SK-N-SH (cell line): ENCODE results near the gene WBP2. TPM values are rescaled to one million over a fixed set of nuclear protein-coding genes. Genes with fewer than 3 reads are reported as not detected.

Experiments used
- CTCF ChIA-PET: fragments of 300-600, 350-600 bp; formaldehyde crosslinking; extraction: SDS; loops from one replicate; lab custom pipeline; 2021; lab: Yijun Ruan, JAX
- POLR2A ChIA-PET: fragments of 350-600 bp; sonication (Branson Sonifier 250); formaldehyde crosslinking; extraction: SDS; loops from one replicate; lab custom pipeline; 2020; ENCODE audit warnings: antibody characterized with exemption, inconsistent platforms; lab: Yijun Ruan, JAX
- DNase-seq: peaks from one replicate; pipeline ENCODE4 v3.0.0; 2012
- H2AFZ ChIP-seq: fragments of 200-600 bp; sonication (generic); 2 replicates; pipeline ENCODE4 v1.8.1; 2016; ENCODE audit warnings: antibody characterized with exemption, mild to moderate bottlenecking, low read depth
- H3F3A ChIP-seq: fragments of 200-600 bp; sonication (generic); replicated peaks from 2 replicates; pipeline ENCODE3; 2016; ENCODE audit warnings: antibody characterized with exemption, mild to moderate bottlenecking; ENCODE audit not compliant: insufficient read depth
- H3K27ac ChIP-seq, 2 experiments: fragments of 200-500 bp in 1 of 2; fragments of 200-600 bp in 1 of 2; sonication (Bioruptor generic) in 1 of 2; sonication (generic), shearing (Covaris generic) in 1 of 2; 2 replicates each; pipeline versions ENCODE4 v1.5.1 to v1.6.1; 2014 to 2016; ENCODE audit warnings: low read depth in 2 of 2, inconsistent platforms in 1 of 2, low read length in 1 of 2, mild to moderate bottlenecking in 1 of 2, mixed read lengths in 1 of 2
- H3K27me3 ChIP-seq: fragments of 200-600 bp; sonication (generic), shearing (Covaris generic); 2 replicates; pipeline ENCODE4 v1.6.1; 2016; ENCODE audit warnings: mixed run types; ENCODE audit not compliant: insufficient read depth
- H3K36me3 ChIP-seq, 2 experiments: fragments of 200-500 bp in 1 of 2; fragments of 200-600 bp in 1 of 2; sonication (Bioruptor generic) in 1 of 2; sonication (generic) in 1 of 2; replicated peaks in 1 of 2; 2 replicates each; pipeline versions ENCODE3 to v1.5.1; 2014 to 2016; ENCODE audit warnings: low read length in 1 of 2, mild to moderate bottlenecking in 1 of 2; ENCODE audit not compliant: insufficient read depth in 2 of 2, control insufficient read depth in 1 of 2
- H3K4me1 ChIP-seq, 2 experiments: fragments of 200-500 bp in 1 of 2; fragments of 200-600 bp in 1 of 2; sonication (Bioruptor generic) in 1 of 2; sonication (generic), shearing (Covaris generic) in 1 of 2; 2 replicates each; pipeline versions ENCODE4 v1.5.1 to v1.6.1; 2014 to 2016; ENCODE audit warnings: low read depth in 1 of 2, low read length in 1 of 2, mixed run types in 1 of 2; ENCODE audit not compliant: insufficient read depth in 2 of 2, control insufficient read depth in 1 of 2
- H3K4me2 ChIP-seq: fragments of 200-600 bp; sonication (generic), shearing (Covaris generic); 2 replicates; pipeline ENCODE4 v1.6.1; 2017; ENCODE audit warnings: mixed run types
- H3K4me3 ChIP-seq, 2 experiments: fragments of 200-500 bp in 1 of 2; fragments of 200-600 bp in 1 of 2; sonication (Bioruptor generic) in 1 of 2; sonication (generic), shearing (Covaris generic) in 1 of 2; 2 replicates each; pipeline versions ENCODE4 v1.5.1 to v1.8.1; 2014 to 2016; ENCODE audit warnings: low read depth in 2 of 2, inconsistent platforms in 1 of 2, low read length in 1 of 2, mild to moderate bottlenecking in 1 of 2, mixed read lengths in 1 of 2, moderate library complexity in 1 of 2
- H3K79me2 ChIP-seq: fragments of 200-600 bp; sonication (generic); 2 replicates; pipeline ENCODE4 v1.8.1; 2017; ENCODE audit warnings: mild to moderate bottlenecking; ENCODE audit not compliant: insufficient read depth
- H3K9ac ChIP-seq: fragments of 200-600 bp; sonication (generic); 2 replicates; pipeline ENCODE4 v1.6.1; 2017; ENCODE audit warnings: mixed run types
- H3K9me2 ChIP-seq: fragments of 200-600 bp; sonication (generic); 2 replicates; pipeline ENCODE4 v1.6.1; 2017; ENCODE audit warnings: mixed run types
- H3K9me3 ChIP-seq: fragments of 200-600 bp; sonication (generic); 2 replicates; pipeline ENCODE4 v1.6.1; 2017; ENCODE audit warnings: mixed run types, mild to moderate bottlenecking, moderate library complexity
- H4K20me1 ChIP-seq: fragments of 200-600 bp; sonication (generic); 2 replicates; pipeline ENCODE4 v1.6.1; 2017; ENCODE audit warnings: mild to moderate bottlenecking, mixed run types; ENCODE audit not compliant: insufficient read depth
- CHD2 ChIP-seq: fragments of 150-350 bp; IDR thresholded peaks from 2 replicates; pipeline ENCODE4 v1.6.1; 2018; ENCODE audit warnings: low read length; ENCODE audit not compliant: partially characterized antibody
- ELF1 ChIP-seq: IDR thresholded peaks from 2 replicates; pipeline ENCODE4 v1.4.0; 2012
- EP300 ChIP-seq, 2 experiments: IDR thresholded peaks; 2 replicates each; pipeline versions ENCODE4 v1.4.0 to v1.6.1; 2012; ENCODE audit warnings: borderline replicate concordance in 1 of 2, low read depth in 1 of 2, low read length in 1 of 2
- FOXJ3 ChIP-seq: sonication (generic); formaldehyde crosslinking; IDR thresholded peaks from 2 replicates; pipeline ENCODE4 v1.5.1; 2020; ENCODE audit warnings: mild to moderate bottlenecking, missing genetic modification reagents
- FOXM1 ChIP-seq: IDR thresholded peaks from 2 replicates; pipeline ENCODE4 v1.4.0; 2012; ENCODE audit warnings: low read depth, mild to moderate bottlenecking
- GATA2 ChIP-seq: sonication (generic); formaldehyde crosslinking; IDR thresholded peaks from 2 replicates; pipeline ENCODE4 v1.5.0; 2020; ENCODE audit warnings: mild to moderate bottlenecking, missing genetic modification reagents
- JUND ChIP-seq: IDR thresholded peaks from 2 replicates; pipeline ENCODE4 v1.4.0; 2012
- MAX ChIP-seq: IDR thresholded peaks from 2 replicates; pipeline ENCODE4 v1.4.0; 2012; ENCODE audit warnings: low read depth
- MEF2A ChIP-seq: IDR thresholded peaks from 2 replicates; pipeline ENCODE4 v1.4.0; 2012; ENCODE audit warnings: low read depth, borderline replicate concordance
- MXI1 ChIP-seq: IDR thresholded peaks from 2 replicates; pipeline ENCODE4 v1.6.1; 2012; ENCODE audit warnings: mild to moderate bottlenecking, low read depth, low read length, improper control_type of control experiment
- NFIC ChIP-seq: IDR thresholded peaks from 2 replicates; pipeline ENCODE4 v1.4.0; 2012; ENCODE audit warnings: borderline replicate concordance
- RXRA ChIP-seq: IDR thresholded peaks from 2 replicates; pipeline ENCODE4 v1.4.0; 2012; ENCODE audit warnings: low read depth, mild to moderate bottlenecking, borderline replicate concordance
- SIN3A ChIP-seq: IDR thresholded peaks from 2 replicates; pipeline ENCODE4 v1.6.1; 2012; ENCODE audit warnings: low read depth, mild to moderate bottlenecking, low read length, moderate library complexity, borderline replicate concordance
- TAF1 ChIP-seq: IDR thresholded peaks from 2 replicates; pipeline ENCODE4 v1.6.1; 2012; ENCODE audit warnings: low read depth, mild to moderate bottlenecking, low read length, moderate library complexity, borderline replicate concordance
- TEAD4 ChIP-seq: IDR thresholded peaks from 2 replicates; pipeline ENCODE4 v1.4.0; 2012; ENCODE audit warnings: mild to moderate bottlenecking, borderline replicate concordance; ENCODE audit not compliant: insufficient read depth
- USF1 ChIP-seq: IDR thresholded peaks from 2 replicates; pipeline ENCODE4 v1.4.0; 2012; ENCODE audit warnings: low read depth, borderline replicate concordance
- USF2 ChIP-seq: fragments of 150-350 bp; IDR thresholded peaks from 2 replicates; pipeline ENCODE4 v1.6.1; 2017; ENCODE audit warnings: antibody characterized with exemption, low read length, low read depth, borderline replicate concordance
- ZBTB33 ChIP-seq: IDR thresholded peaks from 2 replicates; pipeline ENCODE4 v1.4.0; 2012; ENCODE audit warnings: low read depth, borderline replicate concordance
- WGBS: methylation state at CpG from one replicate; pipeline ENCODE4 v1.1.6; 2017; ENCODE audit warnings: low lambda C conversion rate; 5-methylcytosine and 5-hydroxymethylcytosine counted together
- polyA plus RNA-seq, 3 experiments: library from polyadenylated mRNA; depleted of rRNA; stranded (reverse); fragments of >200 nt; gene quantifications; 2 replicates each; pipeline ENCODE4 v1.2.3, GENCODE V29; 2012

Gene WBP2
- polyA plus RNA-seq, 1 of the 3 experiments (the other 2 are of a cell fraction), result 55.8 TPM

GRCh38 chr17:75894049-75894733 is 39.1 kb upstream of the WBP2 start:
- H3F3A ChIP-seq, result peaks cover 27% of the 10 kb centered on the region
- no peak overlapping the region for H3K4me3 ChIP-seq
- POLR2A ChIA-PET, result interaction anchor here (0.5 to 1.6 kb wide), 5 partner anchors 9 to 115 kb away, joined by 3 to 6 read pairs (median 4); partner anchors contain the start of gene TRIM47
- WGBS, result 94% methylated on average over 22 of the region's 22 CpGs
- H3K27ac ChIP-seq, result no peak overlapping the region
- no peaks in the 10 kb centered on the region for H3K9me2 ChIP-seq
- H3K79me2 ChIP-seq, result peaks cover 32% of the 10 kb centered on the region
- no peak for DNase-seq
- no peak overlapping the region for H3K9ac ChIP-seq
- CTCF ChIA-PET, result interaction anchor here (0.9 to 16.0 kb wide), 7 partner anchors 10 to 112 kb away, joined by 3 to 214 read pairs (median 24); partner anchors contain the start of genes FBF1, MRPL38 and TRIM47
- no peak overlapping the region for H2AFZ ChIP-seq
- no peak for TF ChIP-seq TAF1
- TF ChIP-seq USF1, result no peak
- no peak for TF ChIP-seq USF2
- no peak for TF ChIP-seq MEF2A
- peaks cover 9 to 13% of the 10 kb centered on the region in 2 experiments; a peak in 3 of 4 replicates for H3K4me1 ChIP-seq
- H3K27me3 ChIP-seq, result no peaks in the 10 kb centered on the region
- H4K20me1 ChIP-seq, result no peaks in the 10 kb centered on the region
- peaks cover 4 to 29% of the 10 kb centered on the region in 2 experiments for H3K36me3 ChIP-seq
- no peaks in the 10 kb centered on the region for H3K9me3 ChIP-seq
- H3K4me2 ChIP-seq, result peak overlapping the region; percentile 94; the same call in 1 of the 2 replicates

- no peaks in the 10 kb centered on the region for H3K9me2 ChIP-seq
- peaks cover 32% of the 10 kb centered on the region for H3K79me2 ChIP-seq
- no peaks in the 10 kb centered on the region for H3K27me3 ChIP-seq
- H2AFZ ChIP-seq, result no peak overlapping the region
- 95% methylated on average over 17 of the region's 18 CpGs for WGBS
- no peak overlapping the region for H3K9ac ChIP-seq
- H3K4me2 ChIP-seq, result no peak overlapping the region
- H3K27ac ChIP-seq, result no peak overlapping the region
- H3K9me3 ChIP-seq, result no peaks in the 10 kb centered on the region
- H4K20me1 ChIP-seq, result no peaks in the 10 kb centered on the region
- POLR2A ChIA-PET, result interaction anchor here (1.0 to 1.5 kb wide), 3 partner anchors 14 to 115 kb away, joined by 3 to 4 read pairs (median 4); no protein-coding TSS in a partner anchor
- peaks cover 33% of the 10 kb centered on the region for H3F3A ChIP-seq
- DNase-seq, result no peak
- H3K4me3 ChIP-seq, result no peak overlapping the region
- CTCF ChIA-PET, result interaction anchor here (0.9 to 16.0 kb wide), 5 partner anchors 11 to 112 kb away, joined by 3 to 214 read pairs (median 24); partner anchors contain the start of genes MRPL38 and TRIM47
- H3K36me3 ChIP-seq, result peaks cover 0 to 22% of the 10 kb centered on the region in 2 experiments
- peaks cover 9 to 13% of the 10 kb centered on the region in 2 experiments; a peak in 3 of 4 replicates for H3K4me1 ChIP-seq
- TF ChIP-seq GATA2 (CRISPR knock-in tag) (no peak), TEAD4 (no peak), ZBTB33 (no peak), FOXM1 (no peak), SIN3A (no peak), EP300 (IDR thresholded peaks at IDR 0.05; ENCODE audit: borderline replicate concordance in 1 of 2, low read depth in 1 of 2, low read length in 1 of 2) (no peak), USF2 (no peak), MAX (no peak), USF1 (no peak), ELF1 (no peak), NFIC (no peak), FOXJ3 (CRISPR knock-in tag) (no peak), RXRA (no peak), CHD2 (no peak), MXI1 (no peak), JUND (no peak)
These were observed 38.3 kb upstream of the WBP2 start for GRCh38 chr17:75893305-75894048.
